ENCODE measurements around the gene MYO1D. TPM values are rescaled to one million over a fixed set of nuclear protein-coding genes. Genes with fewer than 3 reads are reported as not detected.
A peak's percentile ranks its signal among the peaks of the same experiment; 100 is the strongest.

Gene MYO1D
- total and polyA plus RNA-seq, 4 donors, result 22.0 to 75.8 (median 61.4) TPM

DNA sequence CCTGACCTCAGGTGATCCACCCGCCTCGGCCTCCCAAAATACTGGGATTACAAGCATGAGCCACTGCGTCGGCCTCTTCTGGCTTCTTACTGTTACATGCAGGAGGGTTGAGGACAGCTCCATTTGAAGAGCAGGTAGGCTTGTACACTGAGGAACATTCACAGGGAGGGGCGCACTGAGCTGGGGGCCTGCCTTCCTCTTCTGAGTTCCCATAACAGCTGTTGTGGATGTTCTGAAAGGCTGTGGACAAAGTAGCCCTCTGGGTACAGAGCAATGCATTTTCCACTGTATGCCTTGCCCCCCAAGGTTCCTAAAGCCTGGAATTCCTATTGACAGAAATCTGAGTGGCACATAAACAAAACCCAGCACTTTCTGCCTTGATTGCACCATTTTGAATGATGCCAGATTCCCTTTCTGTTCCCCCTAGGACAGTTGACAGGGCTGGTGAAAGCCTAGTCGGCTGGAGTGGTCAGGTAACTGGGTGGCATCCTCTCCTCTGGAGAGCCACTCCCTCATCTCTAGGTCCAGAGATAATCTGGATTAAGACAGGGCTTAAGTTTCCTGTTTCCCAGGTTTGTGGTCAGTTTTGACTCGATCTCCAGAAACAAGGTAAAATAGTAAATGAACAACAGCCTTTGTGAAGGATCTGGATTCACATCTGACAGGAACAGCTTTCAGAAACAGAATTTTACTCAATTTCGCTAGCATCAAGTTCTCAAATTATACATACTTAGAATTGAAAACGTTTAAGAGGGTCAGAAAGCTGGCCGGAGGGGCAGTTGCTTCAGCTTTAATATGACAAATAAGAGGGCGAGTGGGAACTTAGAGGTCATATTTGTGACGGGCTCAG, 391.4 kb downstream of the MYO1D start:
- Histone ChIP-seq H3K27ac (ENCODE audit: low read depth in 1 of 2, low read length in 1 of 2) (peak overlapping the region in 1 of 2 donors; percentile 71), H3K4me1 (ENCODE audit: control insufficient read depth in 5 of 5, insufficient read depth in 5 of 5, low read length in 5 of 5) (peaks cover 0 to 51% (median 14%) of the 10 kb centered on the region in 5 donors), H3K9ac (ENCODE audit: insufficient read depth in 1 of 2, low read length in 2 of 2) (peak overlapping the region; percentile 11 to 65), H3K9me3 (ENCODE audit: control insufficient read depth in 4 of 4, insufficient read depth in 3 of 4, low read length in 3 of 4) (peaks cover 0 to 3% (median 0%) of the 10 kb centered on the region in 4 donors), H3K36me3 (ENCODE audit: control insufficient read depth in 4 of 4, insufficient read depth in 4 of 4, low read length in 4 of 4) (peaks cover 8 to 16% (median 12%) of the 10 kb centered on the region in 4 donors), H3K27me3 (ENCODE audit: control insufficient read depth in 3 of 3, insufficient read depth in 3 of 3, low read length in 2 of 3) (no peaks in the 10 kb centered on the region), H3K4me3 (no peak overlapping the region)
- WGBS, 2 donors, result 70 to 74% methylated on average over 12 of the region's 12 CpGs
- no peak for ATAC-seq (ENCODE audit: insufficient read depth, low FRiP score)
- TF ChIP-seq, protein P1, sequence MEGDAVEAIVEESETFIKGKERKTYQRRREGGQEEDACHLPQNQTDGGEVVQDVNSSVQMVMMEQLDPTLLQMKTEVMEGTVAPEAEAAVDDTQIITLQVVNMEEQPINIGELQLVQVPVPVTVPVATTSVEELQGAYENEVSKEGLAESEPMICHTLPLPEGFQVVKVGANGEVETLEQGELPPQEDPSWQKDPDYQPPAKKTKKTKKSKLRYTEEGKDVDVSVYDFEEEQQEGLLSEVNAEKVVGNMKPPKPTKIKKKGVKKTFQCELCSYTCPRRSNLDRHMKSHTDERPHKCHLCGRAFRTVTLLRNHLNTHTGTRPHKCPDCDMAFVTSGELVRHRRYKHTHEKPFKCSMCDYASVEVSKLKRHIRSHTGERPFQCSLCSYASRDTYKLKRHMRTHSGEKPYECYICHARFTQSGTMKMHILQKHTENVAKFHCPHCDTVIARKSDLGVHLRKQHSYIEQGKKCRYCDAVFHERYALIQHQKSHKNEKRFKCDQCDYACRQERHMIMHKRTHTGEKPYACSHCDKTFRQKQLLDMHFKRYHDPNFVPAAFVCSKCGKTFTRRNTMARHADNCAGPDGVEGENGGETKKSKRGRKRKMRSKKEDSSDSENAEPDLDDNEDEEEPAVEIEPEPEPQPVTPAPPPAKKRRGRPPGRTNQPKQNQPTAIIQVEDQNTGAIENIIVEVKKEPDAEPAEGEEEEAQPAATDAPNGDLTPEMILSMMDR (IDR thresholded peaks at IDR 0.05; ENCODE audit: control extremely low read depth, extremely low read depth), result no peak
- DNase-seq, result peak in 1 of 3 donors; percentile 63

DNA sequence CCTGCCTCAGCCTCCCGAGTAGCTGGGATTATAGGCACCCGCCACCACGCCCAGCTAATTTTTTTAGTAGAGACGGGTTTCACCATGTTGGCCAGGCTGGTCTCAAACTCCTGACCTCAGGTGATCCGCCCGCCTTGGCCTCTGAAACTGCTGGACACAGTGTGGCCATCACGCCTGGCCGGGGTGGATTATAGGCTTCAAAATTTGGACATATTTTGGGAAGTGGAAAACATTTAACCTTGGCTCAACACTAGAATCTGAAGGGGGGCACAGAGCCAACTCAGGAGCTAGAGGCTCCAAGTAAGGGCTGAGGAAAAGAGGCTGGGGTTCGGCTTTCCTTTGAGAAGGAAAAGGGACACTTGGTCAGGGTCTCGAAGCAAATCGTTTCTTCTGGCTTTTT, 392.3 kb downstream of the MYO1D start:
- Histone ChIP-seq H3K27ac (ENCODE audit: low read depth in 1 of 2, low read length in 1 of 2) (no peak overlapping the region), H3K4me3 (no peak overlapping the region), H3K9ac (ENCODE audit: insufficient read depth in 1 of 2, low read length in 2 of 2) (no peak overlapping the region), H3K4me1 (ENCODE audit: control insufficient read depth in 5 of 5, insufficient read depth in 5 of 5, low read length in 5 of 5) (peaks cover 0 to 44% (median 14%) of the 10 kb centered on the region in 5 donors), H3K27me3 (ENCODE audit: control insufficient read depth in 3 of 3, insufficient read depth in 3 of 3, low read length in 2 of 3) (no peaks in the 10 kb centered on the region), H3K9me3 (ENCODE audit: control insufficient read depth in 4 of 4, insufficient read depth in 3 of 4, low read length in 3 of 4) (peaks cover 0 to 3% (median 0%) of the 10 kb centered on the region in 4 donors), H3K36me3 (ENCODE audit: control insufficient read depth in 4 of 4, insufficient read depth in 4 of 4, low read length in 4 of 4) (peaks cover 6 to 25% (median 16%) of the 10 kb centered on the region in 4 donors)
- TF ChIP-seq, protein P1 (IDR thresholded peaks at IDR 0.05; ENCODE audit: control extremely low read depth, extremely low read depth), result no peak
- DNase-seq, result peak; percentile 40 to 67 (median 45)
- 83 to 91% methylated on average over 11 of the region's 11 CpGs for WGBS, 2 donors
- no peak for ATAC-seq (ENCODE audit: insufficient read depth, low FRiP score)

DNA sequence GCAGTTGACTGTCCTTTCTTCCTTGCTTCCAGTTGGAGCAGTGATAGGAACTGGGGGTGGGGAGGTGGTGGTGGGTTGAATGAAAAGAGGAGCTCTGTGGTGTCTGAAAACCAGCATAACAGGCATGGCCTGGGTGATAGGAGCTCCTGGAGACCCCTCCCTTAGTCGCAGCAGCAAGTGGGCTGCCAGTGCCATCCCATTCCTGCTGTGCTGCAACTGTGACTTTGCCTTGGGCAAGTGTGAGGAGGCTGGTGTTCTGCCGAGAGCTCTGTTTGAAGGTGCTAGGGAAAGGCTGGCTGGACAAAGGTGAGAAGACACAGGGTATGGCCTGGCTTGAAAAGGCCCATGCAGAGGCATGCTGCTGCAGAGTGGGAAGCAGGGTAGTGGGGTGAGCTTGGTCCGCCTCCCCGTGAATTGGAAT, 392.9 kb downstream of the MYO1D start:
- Histone ChIP-seq H3K27ac (ENCODE audit: low read depth in 1 of 2, low read length in 1 of 2) (peak overlapping the region in 1 of 2 donors; percentile 5), H3K4me3 (no peak overlapping the region), H3K9ac (ENCODE audit: insufficient read depth in 1 of 2, low read length in 2 of 2) (peak overlapping the region in 1 of 2 donors; percentile 30), H3K27me3 (ENCODE audit: control insufficient read depth in 3 of 3, insufficient read depth in 3 of 3, low read length in 2 of 3) (no peaks in the 10 kb centered on the region), H3K4me1 (ENCODE audit: control insufficient read depth in 5 of 5, insufficient read depth in 5 of 5, low read length in 5 of 5) (peaks cover 0 to 39% (median 14%) of the 10 kb centered on the region in 5 donors), H3K36me3 (ENCODE audit: control insufficient read depth in 4 of 4, insufficient read depth in 4 of 4, low read length in 4 of 4) (peaks cover 8 to 31% (median 19%) of the 10 kb centered on the region in 4 donors), H3K9me3 (ENCODE audit: control insufficient read depth in 4 of 4, insufficient read depth in 3 of 4, low read length in 3 of 4) (peaks cover 0 to 3% (median 0%) of the 10 kb centered on the region in 4 donors)
- TF ChIP-seq, protein P1 (IDR thresholded peaks at IDR 0.05; ENCODE audit: control extremely low read depth, extremely low read depth), result no peak
- 89% methylated on average over 4 of the region's 4 CpGs for WGBS, 2 donors
- DNase-seq (no peak), ATAC-seq (ENCODE audit: insufficient read depth, low FRiP score) (no peak)
